ENCODE results near the gene CDSN.
A peak's percentile ranks its signal among the peaks of the same experiment; 100 is the strongest.
"Not testable (repeated sequence)": the region's sequence is repeated elsewhere in the genome, so short reads cannot be mapped to it uniquely, and the experiment has no call there.

The CDSN gene

GRCh38 chr6:31083742-31084354 is 36.4 kb downstream of the CDSN start:
- peak; percentile 38 for DNase-seq

GRCh38 chr6:31081872-31082271 is 38.4 kb downstream of the CDSN start:
- DNase-seq: no peak

- peak; percentile 57 for DNase-seq
These were observed 40.5 kb downstream of the CDSN start for GRCh38 chr6:31079656-31080261.

GRCh38 chr6:31076611-31077010 is 43.6 kb downstream of the CDSN start:
- no peak for DNase-seq

- no peak for DNase-seq
These were observed 44.7 kb downstream of the CDSN start for GRCh38 chr6:31075528-31075927.

- DNase-seq: no peak
These were observed 45.8 kb downstream of the CDSN start for GRCh38 chr6:31074401-31074800.

GRCh38 chr6:31070711-31071197 is 49.5 kb downstream of the CDSN start:
- DNase-seq: no peak

- peak; percentile 67 for DNase-seq
These were observed 51.4 kb downstream of the CDSN start for GRCh38 chr6:31068669-31069340.

- DNase-seq: not testable (repeated sequence)
These were observed 52.2 kb downstream of the CDSN start for GRCh38 chr6:31067891-31068668.

GRCh38 chr6:31067028-31067427 is 53.2 kb downstream of the CDSN start:
- not testable (repeated sequence) for DNase-seq

- no peak for DNase-seq
These were observed 54.7 kb downstream of the CDSN start for GRCh38 chr6:31065556-31065955.

Measured in activated CD4-positive, CD25-positive, alpha-beta regulatory T cell treated with anti-CD3 and anti-CD28 coated beads, Interleukin-2, amount 50 U/mL, for 72 hours (primary cell).